ENCODE data around the gene DLGAP1.

GRCh38 chr18:3560755-3561154 is 894.4 kb downstream of the DLGAP1 start:
- TF ChIP-seq, protein P1, sequence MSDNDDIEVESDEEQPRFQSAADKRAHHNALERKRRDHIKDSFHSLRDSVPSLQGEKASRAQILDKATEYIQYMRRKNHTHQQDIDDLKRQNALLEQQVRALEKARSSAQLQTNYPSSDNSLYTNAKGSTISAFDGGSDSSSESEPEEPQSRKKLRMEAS (IDR thresholded peaks at IDR 0.05; ENCODE audit: low read depth), result no peak
- TF ChIP-seq POLR2AphosphoS5 (IDR thresholded peaks at IDR 0.05; ENCODE audit: low read depth, low read length), result no peak
